HEK293 (cell line): ENCODE data around the gene INTS7.

Source experiments
- CTCF ChIA-PET: fragments of 350-600 bp; formaldehyde crosslinking; extraction: SDS; loops from one replicate; lab custom pipeline; 2021; ENCODE audit warnings: antibody characterized with exemption; lab: Yijun Ruan, JAX
- POLR2A ChIA-PET: fragments of 300-600 bp; formaldehyde crosslinking; extraction: SDS; loops from one replicate; lab custom pipeline; 2020; ENCODE audit warnings: antibody characterized with exemption, inconsistent platforms; lab: Yijun Ruan, JAX
- H3K27ac ChIP-seq: fragments of 200-500 bp; sonication (Bioruptor generic); 2 replicates; pipeline ENCODE4 v1.5.1; 2014; ENCODE audit warnings: low read depth, low read length, control low read depth, inconsistent platforms; ENCODE audit errors: extremely low read depth
- H3K36me3 ChIP-seq, 2 experiments: fragments of 200-500 bp in 1 of 2; sonication (Bioruptor generic) in 1 of 2; 1 replicate in 1 of 2; 2 replicates in 1 of 2; pipeline ENCODE4 v1.5.1; 2014 to 2017; ENCODE audit warnings: inconsistent platforms in 2 of 2, low read length in 2 of 2; ENCODE audit not compliant: control insufficient read depth in 2 of 2, insufficient read depth in 1 of 2
- H3K4me1 ChIP-seq: fragments of 200-500 bp; sonication (Bioruptor generic); 2 replicates; pipeline ENCODE4 v1.5.1; 2014; ENCODE audit warnings: mild to moderate bottlenecking, low read length, inconsistent platforms; ENCODE audit not compliant: control insufficient read depth, insufficient read depth
- H3K4me3 ChIP-seq: 2 replicates; pipeline ENCODE4 v1.5.1; 2011; ENCODE audit warnings: low read depth, mild to moderate bottlenecking, control low read depth, low read length, moderate library complexity
- H3K9me3 ChIP-seq: fragments of 200-500 bp; sonication (Bioruptor generic); 2 replicates; pipeline ENCODE4 v1.5.1; 2014; ENCODE audit warnings: low read depth, low read length, inconsistent platforms; ENCODE audit not compliant: control insufficient read depth, insufficient read depth
- BCL11A ChIP-seq: fragments of 450-650 bp; formaldehyde crosslinking; IDR thresholded peaks from 2 replicates; pipeline ENCODE4 v1.5.1; 2016; ENCODE audit warnings: low read depth, missing biosample characterization, missing genetic modification characterization
- INSM2 ChIP-seq: fragments of 450-650 bp; formaldehyde crosslinking; IDR thresholded peaks from 2 replicates; pipeline ENCODE4 v1.5.1; 2016; ENCODE audit warnings: missing biosample characterization, missing genetic modification characterization
- SALL2 ChIP-seq: fragments of 450-650 bp; formaldehyde crosslinking; IDR thresholded peaks from 2 replicates; pipeline ENCODE4 v1.5.0; 2017; ENCODE audit warnings: missing biosample characterization, mild to moderate bottlenecking, missing genetic modification characterization, borderline replicate concordance
- SP3 ChIP-seq: fragments of 450-650 bp; formaldehyde crosslinking; IDR thresholded peaks from 2 replicates; pipeline ENCODE4 v1.5.1; 2016; ENCODE audit warnings: missing biosample characterization, missing genetic modification characterization
- SP7 ChIP-seq: fragments of 450-650 bp; formaldehyde crosslinking; IDR thresholded peaks from 2 replicates; pipeline ENCODE4 v1.5.1; 2016; ENCODE audit warnings: missing biosample characterization, missing genetic modification characterization
- TRIM28 ChIP-seq: IDR thresholded peaks from 2 replicates; pipeline ENCODE4 v1.6.1; 2011; ENCODE audit warnings: low read length, control low read depth, borderline replicate concordance
- ZBTB17 ChIP-seq: fragments of 450-650 bp; formaldehyde crosslinking; IDR thresholded peaks from 2 replicates; pipeline ENCODE4 v1.5.1; 2016; ENCODE audit warnings: missing biosample characterization, missing genetic modification characterization
- ZIC2 ChIP-seq: fragments of 450-650 bp; formaldehyde crosslinking; IDR thresholded peaks from 2 replicates; pipeline ENCODE4 v1.5.1; 2016; ENCODE audit warnings: missing biosample characterization, missing genetic modification characterization
- ZNF133 ChIP-seq: fragments of 450-650 bp; formaldehyde crosslinking; IDR thresholded peaks from 2 replicates; pipeline ENCODE4 v1.5.1; 2016; ENCODE audit warnings: missing biosample characterization, missing genetic modification characterization
- ZNF16 ChIP-seq: fragments of 450-650 bp; formaldehyde crosslinking; IDR thresholded peaks from 2 replicates; pipeline ENCODE4 v1.5.1; 2016; ENCODE audit warnings: low read depth, missing biosample characterization, missing genetic modification characterization
- ZNF202 ChIP-seq: fragments of 450-650 bp; formaldehyde crosslinking; IDR thresholded peaks from 2 replicates; pipeline ENCODE4 v1.5.1; 2016; ENCODE audit warnings: missing biosample characterization, missing genetic modification characterization, borderline replicate concordance
- ZNF211 ChIP-seq: fragments of 450-650 bp; formaldehyde crosslinking; IDR thresholded peaks from 2 replicates; pipeline ENCODE4 v1.5.1; 2016; ENCODE audit warnings: low read depth, missing biosample characterization, missing genetic modification characterization
- ZNF274 ChIP-seq, 2 experiments: fragments of 200-500 bp in 1 of 2; fragments of 450-650 bp in 1 of 2; sonication (Bioruptor generic) in 1 of 2; formaldehyde crosslinking in 1 of 2; IDR thresholded peaks; 2 replicates each; pipeline versions ENCODE4 v1.5.1 to v1.6.1; 2014 to 2016; ENCODE audit warnings: borderline replicate concordance in 1 of 2, inconsistent platforms in 1 of 2, low read length in 1 of 2, missing biosample characterization in 1 of 2, missing genetic modification characterization in 1 of 2
- ZNF398 ChIP-seq: fragments of 450-650 bp; formaldehyde crosslinking; IDR thresholded peaks from 2 replicates; pipeline ENCODE4 v1.5.1; 2017; ENCODE audit warnings: missing biosample characterization, missing genetic modification characterization
- ZNF416 ChIP-seq: fragments of 450-650 bp; formaldehyde crosslinking; IDR thresholded peaks from 2 replicates; pipeline ENCODE4 v1.5.1; 2016; ENCODE audit warnings: missing biosample characterization, missing genetic modification characterization
- ZNF433 ChIP-seq: fragments of 450-650 bp; formaldehyde crosslinking; IDR thresholded peaks from 2 replicates; pipeline ENCODE4 v1.5.1; 2016; ENCODE audit warnings: missing biosample characterization, missing genetic modification characterization, low read depth
- ZNF48 ChIP-seq: fragments of 450-650 bp; formaldehyde crosslinking; IDR thresholded peaks from 2 replicates; pipeline ENCODE4 v1.5.1; 2016; ENCODE audit warnings: missing biosample characterization, missing genetic modification characterization
- ZNF488 ChIP-seq: fragments of 450-650 bp; formaldehyde crosslinking; IDR thresholded peaks from 2 replicates; pipeline ENCODE4 v1.5.1; 2016; ENCODE audit warnings: missing biosample characterization, missing genetic modification characterization
- ZNF560 ChIP-seq: fragments of 450-650 bp; formaldehyde crosslinking; IDR thresholded peaks from 2 replicates; pipeline ENCODE4 v1.5.1; 2017; ENCODE audit warnings: missing biosample characterization, missing genetic modification characterization, borderline replicate concordance
- ZNF596 ChIP-seq: fragments of 450-650 bp; IDR thresholded peaks from 2 replicates; pipeline ENCODE4 v1.5.0; 2018; ENCODE audit warnings: missing biosample characterization, mild to moderate bottlenecking, missing genetic modification characterization, moderate library complexity
- ZNF658 ChIP-seq: fragments of 450-650 bp; formaldehyde crosslinking; IDR thresholded peaks from 2 replicates; pipeline ENCODE4; 2016; ENCODE audit warnings: missing biosample characterization, missing genetic modification characterization
- ZNF747 ChIP-seq: fragments of 450-650 bp; formaldehyde crosslinking; IDR thresholded peaks from 2 replicates; pipeline ENCODE4 v1.5.1; 2016; ENCODE audit warnings: missing biosample characterization, missing genetic modification characterization
- ZNF776 ChIP-seq: fragments of 450-650 bp; formaldehyde crosslinking; IDR thresholded peaks from 2 replicates; pipeline ENCODE4 v1.5.0; 2017; ENCODE audit warnings: missing biosample characterization, missing genetic modification characterization, borderline replicate concordance
- ZNF837 ChIP-seq: fragments of 450-650 bp; formaldehyde crosslinking; IDR thresholded peaks from 2 replicates; pipeline ENCODE4 v1.5.1; 2016; ENCODE audit warnings: missing biosample characterization, missing genetic modification characterization
- ZSCAN5A ChIP-seq: fragments of 450-650 bp; formaldehyde crosslinking; IDR thresholded peaks from 2 replicates; pipeline ENCODE4 v1.5.1; 2016; ENCODE audit warnings: missing biosample characterization, missing genetic modification characterization

INTS7 gene

DNA sequence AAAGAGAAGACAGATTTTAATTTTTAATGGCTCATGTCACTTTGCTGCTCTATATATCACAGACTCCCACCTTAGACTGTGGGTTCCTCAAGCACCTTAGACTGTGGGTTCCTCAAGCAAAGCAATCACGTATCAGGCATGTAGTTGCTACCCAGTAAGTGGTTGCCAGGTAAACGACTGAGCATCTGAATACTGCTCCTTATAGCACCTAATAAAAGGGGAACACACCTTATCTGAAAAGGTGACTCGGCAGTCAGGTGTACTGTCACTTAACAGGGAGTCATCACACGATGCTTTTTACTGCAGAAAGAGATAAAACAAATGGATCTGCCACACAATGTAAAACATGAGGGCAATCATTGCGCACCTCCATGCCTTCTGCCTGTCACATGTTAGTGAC, 112.3 kb downstream of the INTS7 start:
- H3K27ac ChIP-seq, result no peak overlapping the region
- no peaks in the 10 kb centered on the region for H3K4me1 ChIP-seq
- ChIA-PET POLR2A (no interaction called here), CTCF (no interaction called here)
- no peaks in the 10 kb centered on the region for H3K9me3 ChIP-seq
- no peak overlapping the region for H3K4me3 ChIP-seq
- no peak for TF ChIP-seq ZNF658 (tag by site-specific recombination)
- no peak for TF ChIP-seq SALL2 (tag by site-specific recombination)
- no peak for TF ChIP-seq SP3
- TF ChIP-seq ZNF837 (tag by site-specific recombination), result no peak
- no peak for TF ChIP-seq ZNF488 (tag by site-specific recombination)
- no peak for TF ChIP-seq ZSCAN5A
- no peak for TF ChIP-seq ZNF16
- no peak for TF ChIP-seq ZNF202 (tag by site-specific recombination)
- no peaks in the 10 kb centered on the region for H3K36me3 ChIP-seq

DNA sequence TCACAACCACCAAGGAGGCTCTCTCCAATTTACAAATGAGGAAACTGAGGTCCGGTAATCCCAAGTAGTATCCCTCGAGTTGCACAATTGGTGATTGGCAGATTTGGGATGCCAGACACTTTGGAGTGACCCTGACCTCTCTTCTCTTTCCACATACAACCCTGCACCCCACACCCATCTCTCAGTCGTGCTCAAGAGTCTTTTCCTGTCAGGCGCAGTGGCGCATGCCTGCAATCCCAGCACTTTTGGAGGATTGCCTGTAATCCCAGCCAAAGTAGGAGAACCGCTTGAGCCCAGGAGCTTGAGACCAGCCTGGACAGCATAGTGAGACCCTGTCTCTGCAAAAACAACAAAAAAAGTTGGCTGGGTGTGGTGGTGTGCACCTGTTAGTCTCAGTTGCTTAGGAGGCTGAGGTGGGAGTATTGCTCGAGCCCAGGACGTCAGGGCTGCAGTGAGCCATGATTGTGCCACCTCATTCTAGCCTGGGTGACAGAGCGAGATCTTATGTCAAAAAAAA, 113.7 kb downstream of the INTS7 start:
- Histone ChIP-seq H3K9me3 (no peaks in the 10 kb centered on the region), H3K4me3 (no peak overlapping the region), H3K36me3 (no peaks in the 10 kb centered on the region), H3K4me1 (no peaks in the 10 kb centered on the region), H3K27ac (no peak overlapping the region)
- TF ChIP-seq ZNF211 (tag by site-specific recombination), result no peak
- no peak for TF ChIP-seq INSM2 (tag by site-specific recombination)
- no peak for TF ChIP-seq ZNF596 (tag by site-specific recombination)
- no peak for TF ChIP-seq ZNF202 (tag by site-specific recombination)
- TF ChIP-seq ZNF398 (tag by site-specific recombination), result no peak
- no peak for TF ChIP-seq ZNF274 (IDR thresholded peaks at IDR 0.05; ENCODE audit: low read length)
- TF ChIP-seq ZNF274 (tag by site-specific recombination; IDR thresholded peaks at IDR 0.05; ENCODE audit: borderline replicate concordance), result no peak
- TF ChIP-seq ZIC2 (tag by site-specific recombination), result no peak
- no peak for TF ChIP-seq BCL11A (tag by site-specific recombination)
- no peak for TF ChIP-seq ZBTB17
- no peak for TF ChIP-seq ZNF48 (tag by site-specific recombination)
- TF ChIP-seq ZNF433 (tag by site-specific recombination), result no peak
- TF ChIP-seq ZNF416 (tag by site-specific recombination), result no peak
- TF ChIP-seq ZNF560 (tag by site-specific recombination), result no peak
- TF ChIP-seq ZNF747 (tag by site-specific recombination), result no peak
- TF ChIP-seq ZNF776 (tag by site-specific recombination), result no peak
- TF ChIP-seq SP7, result no peak
- no peak for TF ChIP-seq ZNF133 (tag by site-specific recombination)
- no peak for TF ChIP-seq TRIM28
- CTCF ChIA-PET, result no interaction called here
- POLR2A ChIA-PET, result no interaction called here
